DOHH2 (cell line): ENCODE results near the gene FAM98B.

Source experiments
- EZH2phosphoT487 ChIP-seq: fragments of 200-600 bp; sonication (generic); IDR thresholded peaks from 2 replicates; pipeline ENCODE4 v1.6.1; 2017; ENCODE audit warnings: borderline replicate concordance, mild to moderate bottlenecking, antibody characterized with exemption, low read length, moderate library complexity, mixed read lengths
- TF ChIP-seq, protein P1 (sequence below): fragments of 200-600 bp; sonication (generic); IDR thresholded peaks from one replicate; pipeline ENCODE4 v1.5.1; 2014; ENCODE audit warnings: antibody characterized with exemption, mild to moderate bottlenecking, low read depth, low read length; ENCODE audit not compliant: poor library complexity, severe bottlenecking

DNA sequence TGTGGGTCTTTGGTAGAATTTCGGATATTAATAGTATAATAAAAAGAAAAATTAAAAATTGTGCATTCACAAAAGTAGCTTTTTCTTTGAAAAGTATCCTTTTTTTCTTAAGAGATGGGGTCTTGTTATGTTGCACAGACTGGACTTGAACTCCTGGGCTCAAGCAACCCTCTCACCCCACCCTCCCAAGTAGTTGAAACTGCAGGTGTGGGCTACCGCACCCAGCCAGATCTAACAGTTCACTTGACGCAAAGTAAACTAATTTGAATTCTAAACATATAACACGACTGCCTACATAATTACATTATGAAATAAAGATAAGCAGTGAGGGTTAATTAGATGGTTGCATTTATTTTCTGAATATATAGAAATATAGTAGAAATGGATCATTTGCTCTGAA lies 10.7 kb downstream of the FAM98B start:
- TF ChIP-seq, protein P1, sequence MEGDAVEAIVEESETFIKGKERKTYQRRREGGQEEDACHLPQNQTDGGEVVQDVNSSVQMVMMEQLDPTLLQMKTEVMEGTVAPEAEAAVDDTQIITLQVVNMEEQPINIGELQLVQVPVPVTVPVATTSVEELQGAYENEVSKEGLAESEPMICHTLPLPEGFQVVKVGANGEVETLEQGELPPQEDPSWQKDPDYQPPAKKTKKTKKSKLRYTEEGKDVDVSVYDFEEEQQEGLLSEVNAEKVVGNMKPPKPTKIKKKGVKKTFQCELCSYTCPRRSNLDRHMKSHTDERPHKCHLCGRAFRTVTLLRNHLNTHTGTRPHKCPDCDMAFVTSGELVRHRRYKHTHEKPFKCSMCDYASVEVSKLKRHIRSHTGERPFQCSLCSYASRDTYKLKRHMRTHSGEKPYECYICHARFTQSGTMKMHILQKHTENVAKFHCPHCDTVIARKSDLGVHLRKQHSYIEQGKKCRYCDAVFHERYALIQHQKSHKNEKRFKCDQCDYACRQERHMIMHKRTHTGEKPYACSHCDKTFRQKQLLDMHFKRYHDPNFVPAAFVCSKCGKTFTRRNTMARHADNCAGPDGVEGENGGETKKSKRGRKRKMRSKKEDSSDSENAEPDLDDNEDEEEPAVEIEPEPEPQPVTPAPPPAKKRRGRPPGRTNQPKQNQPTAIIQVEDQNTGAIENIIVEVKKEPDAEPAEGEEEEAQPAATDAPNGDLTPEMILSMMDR, result no peak
- no peak for TF ChIP-seq EZH2phosphoT487
